HL-60 (cell line): Measurements from ENCODE around the gene ELOVL2.
A peak's percentile ranks its signal among the peaks of the same experiment; 100 is the strongest.

ENCODE experiments used
- DNase-seq, 2 experiments: peaks; one replicate each; pipeline ENCODE4 v3.0.0-alpha.2; 2010 to 2020; ENCODE audit warnings: low read depth in 1 of 2, low spot score in 1 of 2
- H3K27ac ChIP-seq: fragments of 250-450 bp; sonication (Bioruptor Pico); replicated peaks from 2 replicates; pipeline ENCODE4 v1.5.1; 2020; ENCODE audit warnings: mild to moderate bottlenecking, moderate library complexity
- H3K27me3 ChIP-seq: fragments of 250-450 bp; sonication (Bioruptor Pico); 2 replicates; pipeline ENCODE4 v1.5.1; 2021; ENCODE audit warnings: mild to moderate bottlenecking, moderate library complexity; ENCODE audit not compliant: insufficient read depth, poor library complexity, severe bottlenecking
- H3K4me3 ChIP-seq: replicated peaks from 2 replicates; pipeline ENCODE4 v1.5.1; 2011; ENCODE audit warnings: mild to moderate bottlenecking, control low read depth, low read length; ENCODE audit not compliant: insufficient read depth
- GABPA ChIP-seq: IDR thresholded peaks from 2 replicates; pipeline ENCODE4 v1.6.1; 2012; ENCODE audit warnings: low read depth
- POLR2AphosphoS5 ChIP-seq: IDR thresholded peaks from 2 replicates; pipeline ENCODE4 v1.6.1; 2012; ENCODE audit warnings: low read depth
- SPI1 ChIP-seq: IDR thresholded peaks from 2 replicates; pipeline ENCODE4 v1.6.1; 2012; ENCODE audit warnings: low read depth, mild to moderate bottlenecking, borderline replicate concordance
- TF ChIP-seq, protein P1 (sequence below): IDR thresholded peaks from one replicate; pipeline ENCODE4 v1.5.1; 2011; ENCODE audit warnings: low read length, control low read depth, inconsistent platforms; ENCODE audit not compliant: insufficient read depth
- TF ChIP-seq, protein P2 (sequence below): IDR thresholded peaks from 2 replicates; pipeline ENCODE4 v1.6.1; 2012; ENCODE audit warnings: low read depth; ENCODE audit not compliant: insufficient replicate concordance

Gene ELOVL2

DNA sequence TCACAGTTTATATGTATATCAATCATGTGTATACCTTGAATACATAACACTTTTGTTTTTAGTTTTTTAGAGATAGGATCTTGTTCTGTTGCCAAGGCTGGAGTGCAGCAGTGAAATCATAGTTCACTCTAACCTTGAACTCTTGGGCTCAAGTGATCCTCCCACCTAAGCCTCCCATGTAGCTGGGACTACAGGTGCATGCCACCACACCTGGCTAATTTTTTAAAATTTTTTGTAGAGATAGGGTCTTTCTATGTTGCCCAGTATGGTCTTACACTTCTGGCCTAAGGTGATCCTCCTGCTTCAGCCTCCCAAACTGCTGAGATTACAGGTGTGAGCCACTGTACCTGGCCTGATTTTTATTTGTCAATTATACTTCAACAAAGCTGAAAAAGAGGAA is 87.3 kb downstream of the ELOVL2 start:
- no peak for TF ChIP-seq GABPA
- TF ChIP-seq POLR2AphosphoS5 = no peak
- TF ChIP-seq, protein P1, sequence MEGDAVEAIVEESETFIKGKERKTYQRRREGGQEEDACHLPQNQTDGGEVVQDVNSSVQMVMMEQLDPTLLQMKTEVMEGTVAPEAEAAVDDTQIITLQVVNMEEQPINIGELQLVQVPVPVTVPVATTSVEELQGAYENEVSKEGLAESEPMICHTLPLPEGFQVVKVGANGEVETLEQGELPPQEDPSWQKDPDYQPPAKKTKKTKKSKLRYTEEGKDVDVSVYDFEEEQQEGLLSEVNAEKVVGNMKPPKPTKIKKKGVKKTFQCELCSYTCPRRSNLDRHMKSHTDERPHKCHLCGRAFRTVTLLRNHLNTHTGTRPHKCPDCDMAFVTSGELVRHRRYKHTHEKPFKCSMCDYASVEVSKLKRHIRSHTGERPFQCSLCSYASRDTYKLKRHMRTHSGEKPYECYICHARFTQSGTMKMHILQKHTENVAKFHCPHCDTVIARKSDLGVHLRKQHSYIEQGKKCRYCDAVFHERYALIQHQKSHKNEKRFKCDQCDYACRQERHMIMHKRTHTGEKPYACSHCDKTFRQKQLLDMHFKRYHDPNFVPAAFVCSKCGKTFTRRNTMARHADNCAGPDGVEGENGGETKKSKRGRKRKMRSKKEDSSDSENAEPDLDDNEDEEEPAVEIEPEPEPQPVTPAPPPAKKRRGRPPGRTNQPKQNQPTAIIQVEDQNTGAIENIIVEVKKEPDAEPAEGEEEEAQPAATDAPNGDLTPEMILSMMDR = no peak
- no peak for TF ChIP-seq SPI1
- TF ChIP-seq, protein P2, sequence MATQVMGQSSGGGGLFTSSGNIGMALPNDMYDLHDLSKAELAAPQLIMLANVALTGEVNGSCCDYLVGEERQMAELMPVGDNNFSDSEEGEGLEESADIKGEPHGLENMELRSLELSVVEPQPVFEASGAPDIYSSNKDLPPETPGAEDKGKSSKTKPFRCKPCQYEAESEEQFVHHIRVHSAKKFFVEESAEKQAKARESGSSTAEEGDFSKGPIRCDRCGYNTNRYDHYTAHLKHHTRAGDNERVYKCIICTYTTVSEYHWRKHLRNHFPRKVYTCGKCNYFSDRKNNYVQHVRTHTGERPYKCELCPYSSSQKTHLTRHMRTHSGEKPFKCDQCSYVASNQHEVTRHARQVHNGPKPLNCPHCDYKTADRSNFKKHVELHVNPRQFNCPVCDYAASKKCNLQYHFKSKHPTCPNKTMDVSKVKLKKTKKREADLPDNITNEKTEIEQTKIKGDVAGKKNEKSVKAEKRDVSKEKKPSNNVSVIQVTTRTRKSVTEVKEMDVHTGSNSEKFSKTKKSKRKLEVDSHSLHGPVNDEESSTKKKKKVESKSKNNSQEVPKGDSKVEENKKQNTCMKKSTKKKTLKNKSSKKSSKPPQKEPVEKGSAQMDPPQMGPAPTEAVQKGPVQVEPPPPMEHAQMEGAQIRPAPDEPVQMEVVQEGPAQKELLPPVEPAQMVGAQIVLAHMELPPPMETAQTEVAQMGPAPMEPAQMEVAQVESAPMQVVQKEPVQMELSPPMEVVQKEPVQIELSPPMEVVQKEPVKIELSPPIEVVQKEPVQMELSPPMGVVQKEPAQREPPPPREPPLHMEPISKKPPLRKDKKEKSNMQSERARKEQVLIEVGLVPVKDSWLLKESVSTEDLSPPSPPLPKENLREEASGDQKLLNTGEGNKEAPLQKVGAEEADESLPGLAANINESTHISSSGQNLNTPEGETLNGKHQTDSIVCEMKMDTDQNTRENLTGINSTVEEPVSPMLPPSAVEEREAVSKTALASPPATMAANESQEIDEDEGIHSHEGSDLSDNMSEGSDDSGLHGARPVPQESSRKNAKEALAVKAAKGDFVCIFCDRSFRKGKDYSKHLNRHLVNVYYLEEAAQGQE = no peak
- no peak for DNase-seq
- Histone ChIP-seq H3K4me3 (no peak overlapping the region), H3K27me3 (no peaks in the 10 kb centered on the region), H3K27ac (no peak overlapping the region)

DNA sequence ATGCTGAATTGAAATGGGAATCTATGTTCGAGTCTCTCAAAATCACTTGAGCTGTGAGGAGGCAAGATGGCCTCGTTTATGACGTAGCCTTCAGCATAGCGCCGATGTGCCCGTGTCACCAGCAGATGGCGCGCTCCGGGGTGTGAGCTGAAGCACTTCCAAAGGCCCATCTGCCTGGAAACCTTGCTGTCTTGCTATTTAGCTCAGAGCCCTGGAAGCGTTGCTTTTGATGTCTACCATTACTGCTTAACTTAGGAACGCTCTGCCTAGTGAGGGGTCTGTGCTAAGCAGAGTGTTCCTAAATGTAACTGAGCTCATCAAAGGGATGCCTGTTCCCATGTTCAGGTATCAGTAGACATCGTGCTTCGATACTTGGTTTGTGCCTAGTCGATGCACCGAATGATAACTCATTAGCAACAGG is 89.5 kb downstream of the ELOVL2 start:
- DNase-seq = peak; percentile 24 to 66
- no peak overlapping the region for H3K4me3 ChIP-seq
- H3K27ac ChIP-seq = no peak overlapping the region
- no peak for TF ChIP-seq SPI1
- TF ChIP-seq, protein P1 = peak; percentile 47
- no peaks in the 10 kb centered on the region for H3K27me3 ChIP-seq

DNA sequence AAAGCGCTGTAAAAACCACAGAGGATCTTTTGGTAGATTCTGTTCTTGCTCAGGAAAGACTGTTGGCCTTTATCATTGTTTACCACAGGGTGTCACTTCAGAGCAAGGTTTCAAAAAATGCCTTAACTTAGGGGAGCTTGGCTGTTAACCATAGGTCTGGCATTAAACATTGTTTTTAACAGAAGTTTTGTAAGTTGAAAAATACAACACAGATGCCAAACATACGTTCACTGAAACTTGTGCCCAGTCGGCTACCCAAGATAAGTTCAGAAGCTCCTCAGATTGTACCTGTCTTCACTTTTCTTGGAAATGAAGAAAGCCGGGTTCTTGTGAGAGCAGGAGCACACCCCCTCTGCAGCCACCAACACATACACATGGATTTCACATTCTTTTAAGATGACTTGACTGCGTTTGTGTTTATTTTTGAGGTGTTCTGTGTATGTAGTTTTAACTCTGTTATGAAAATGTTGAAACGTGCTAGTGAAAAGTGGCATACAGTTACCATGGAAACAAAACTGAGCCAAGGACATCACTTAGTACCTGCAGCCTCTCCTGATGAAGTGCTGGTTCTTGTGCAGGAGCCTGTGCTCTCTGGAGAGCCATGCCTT is 92.3 kb downstream of the ELOVL2 start:
- Histone ChIP-seq H3K27ac (no peak overlapping the region), H3K4me3 (no peak overlapping the region)
- peak in 1 of 2 experiments; percentile 7 for DNase-seq

DNA sequence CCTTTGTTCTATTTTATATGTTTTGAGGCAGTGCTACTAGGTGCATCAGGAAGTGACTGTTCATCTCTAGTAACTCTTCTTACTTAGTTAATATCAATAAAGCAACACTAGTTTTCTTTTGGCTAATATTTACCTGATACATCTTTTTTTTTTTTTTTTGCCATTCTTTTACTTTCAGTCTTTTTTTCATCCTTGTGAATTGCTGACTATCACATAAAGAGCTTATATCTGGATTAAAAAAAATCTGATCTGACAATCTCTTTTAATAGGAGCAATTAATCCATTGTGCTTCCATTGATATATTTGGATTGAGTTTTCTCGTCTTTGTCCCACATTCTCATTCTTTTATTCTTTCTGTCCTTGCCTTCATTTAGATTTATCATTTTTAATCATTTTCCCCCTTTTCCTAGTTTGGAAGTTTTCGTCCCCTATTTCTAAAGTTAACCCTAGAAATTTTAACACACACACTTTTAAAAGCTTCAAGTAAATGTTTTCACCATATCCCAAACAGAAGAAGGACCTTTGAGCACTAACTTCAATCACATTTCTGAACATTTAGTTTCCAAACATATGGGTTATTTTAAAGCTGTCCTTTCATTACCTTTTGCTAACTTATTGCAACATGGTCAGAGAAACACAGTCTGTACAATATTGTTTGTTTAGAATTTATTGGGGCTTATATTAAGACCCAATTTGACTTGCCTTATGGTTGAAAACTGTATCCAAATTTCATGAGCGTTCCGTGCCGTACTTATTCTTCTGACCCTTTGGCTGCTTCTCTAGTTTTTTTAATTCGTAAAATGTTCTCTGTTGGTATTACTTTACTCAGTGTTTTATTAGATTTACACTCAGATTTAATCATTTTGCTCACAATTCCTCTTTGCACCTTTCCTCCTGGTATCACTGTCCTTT is 94.3 kb downstream of the ELOVL2 start:
- H3K27ac ChIP-seq = no peak overlapping the region
- no peak overlapping the region for H3K4me3 ChIP-seq
- no peak for DNase-seq
- H3K27me3 ChIP-seq = no peaks in the 10 kb centered on the region
- TF ChIP-seq POLR2AphosphoS5 (no peak), GABPA (no peak), SPI1 (no peak)
- TF ChIP-seq, protein P1 = no peak
- TF ChIP-seq, protein P2 = no peak

More for the DNA sequence above, 92.3 kb downstream of the ELOVL2 start:
- TF ChIP-seq GABPA = no peak
- TF ChIP-seq, protein P1 = no peak
- no peak for TF ChIP-seq POLR2AphosphoS5
- H3K27me3 ChIP-seq = no peaks in the 10 kb centered on the region
